ENCODE data around the gene SEC22C. TPM values are rescaled to one million over a fixed set of nuclear protein-coding genes. Genes with fewer than 3 reads are reported as not detected.
"Not testable (repeated sequence)": the region's sequence is repeated elsewhere in the genome, so short reads cannot be mapped to it uniquely, and the experiment has no call there.

Gene SEC22C
- total and polyA plus RNA-seq, 12 donors = 21.1 to 32.9 (median 26.1) TPM

DNA sequence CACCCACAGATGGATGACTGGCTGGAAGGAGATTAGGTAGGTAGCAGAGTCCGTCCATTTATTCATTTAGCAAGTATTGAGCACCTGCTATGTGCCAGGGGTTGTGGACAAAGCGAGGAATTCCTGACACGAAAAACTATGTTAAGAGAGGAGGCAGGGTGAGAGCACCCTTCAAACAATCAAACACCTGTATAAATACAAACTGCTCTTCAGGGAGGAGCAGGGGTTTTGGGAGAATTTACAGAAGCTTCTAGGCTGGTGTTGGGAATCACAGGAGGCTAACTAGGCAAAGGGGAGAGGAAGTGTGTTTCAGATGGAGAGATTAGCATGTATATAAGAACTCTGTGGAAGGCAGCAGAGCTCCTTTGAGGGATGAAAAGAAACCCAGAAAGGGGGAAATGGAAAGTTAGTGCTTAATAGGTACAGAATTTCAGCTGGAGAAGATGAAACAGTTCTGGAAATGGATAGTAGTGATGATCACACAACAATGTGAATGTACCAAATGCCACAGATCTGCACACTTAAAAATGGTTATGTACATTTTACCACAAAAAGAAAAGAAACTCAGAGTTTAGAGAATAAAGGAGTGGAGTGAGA is 805 bp upstream of the SEC22C start:
- Histone ChIP-seq H3K4me1 (peaks cover 0 to 26% (median 21%) of the 10 kb centered on the region in 9 donors), H3K36me3 (peaks cover 0 to 14% (median 0%) of the 10 kb centered on the region in 9 donors), H3K4me3 (peak overlapping the region; percentile 75 to 97 (median 88)), H3K9me3 (no peaks in the 10 kb centered on the region), H3K27ac (peak overlapping the region in 9 of 10 donors; percentile 83 to 95 (median 88)), H3K27me3 (no peaks in the 10 kb centered on the region)
- DNase-seq = no peak
- 1 to 3% methylated on average over 3 of the region's 3 CpGs for WGBS, 2 donors
- no peak for ATAC-seq
- intact Hi-C loops (cut with DNase I) = loop anchor here in 8 of 10 donors (2.0 to 10.0 kb wide), 5 partner anchors 70 to 170 kb away; partner anchors contain the start of gene ZBTB47 (in 2 of the 8)
- TF ChIP-seq CTCF (IDR thresholded peaks at IDR 0.05) = no peak

DNA sequence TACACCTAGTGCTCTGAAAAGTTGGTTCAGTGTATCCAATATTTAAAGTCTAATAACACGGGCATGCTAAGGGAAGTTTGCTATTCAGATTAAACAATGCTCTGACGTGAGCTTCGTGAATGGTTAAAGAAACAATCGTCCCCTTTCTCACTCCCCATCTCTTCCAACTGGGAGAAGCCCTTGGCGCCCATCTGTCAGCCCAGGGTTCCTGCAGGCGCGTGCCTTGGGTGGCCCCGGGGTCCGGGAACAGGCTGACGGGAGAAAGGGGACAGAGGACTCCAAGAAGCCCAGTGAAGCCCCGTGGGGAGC is 413 bp downstream of the SEC22C start:
- Histone ChIP-seq H3K9me3 (no peaks in the 10 kb centered on the region), H3K36me3 (peaks cover 0 to 14% (median 0%) of the 10 kb centered on the region in 9 donors), H3K27me3 (no peaks in the 10 kb centered on the region), H3K27ac (peak overlapping the region; percentile 62 to 95 (median 88)), H3K4me3 (peak overlapping the region; percentile 75 to 97 (median 88)), H3K4me1 (peaks cover 0 to 26% (median 21%) of the 10 kb centered on the region in 9 donors)
- TF ChIP-seq CTCF (IDR thresholded peaks at IDR 0.05) = no peak
- intact Hi-C loops (cut with DNase I) = loop anchor here in 7 of 10 donors (5.0 to 10.0 kb wide), 4 partner anchors 71 to 171 kb away; partner anchors contain the start of gene ZBTB47 (in 2 of the 7)
- no peak for ATAC-seq
- WGBS, 2 donors = 0% methylated on average over 11 of the region's 11 CpGs
- no peak for DNase-seq

DNA sequence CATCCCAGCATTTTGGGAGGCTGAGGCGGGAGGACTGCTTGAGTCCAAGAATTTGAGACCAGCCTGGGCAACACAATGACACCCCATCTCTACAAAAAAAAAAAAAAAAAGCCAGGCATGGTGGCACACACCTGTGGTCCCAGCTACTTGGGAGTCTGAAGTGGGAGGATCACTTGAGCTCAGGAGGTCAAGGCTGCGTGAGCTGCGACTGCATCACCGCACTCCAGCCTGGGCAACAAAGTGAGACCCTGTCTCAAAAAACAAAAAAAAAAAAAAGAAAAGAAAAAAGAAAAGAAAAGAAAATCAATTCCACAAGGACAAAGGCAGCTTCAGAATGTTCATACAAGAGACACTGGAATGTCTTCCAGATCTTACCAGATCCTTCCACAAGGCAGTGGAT is 2.4 kb downstream of the SEC22C start:
- H3K36me3 ChIP-seq = peaks cover 0 to 26% (median 13%) of the 10 kb centered on the region in 9 donors
- H3K27ac ChIP-seq; intact Hi-C loops (cut with DNase I); H3K4me3 ChIP-seq; H3K27me3 ChIP-seq; ATAC-seq; DNase-seq: not testable (repeated sequence)
- WGBS, 2 donors = 99% methylated on average over 4 of the region's 4 CpGs
- H3K9me3 ChIP-seq = peaks cover 0 to 16% (median 10%) of the 10 kb centered on the region in 11 donors
- H3K4me1 ChIP-seq = peaks cover 0 to 26% (median 21%) of the 10 kb centered on the region in 9 donors

DNA sequence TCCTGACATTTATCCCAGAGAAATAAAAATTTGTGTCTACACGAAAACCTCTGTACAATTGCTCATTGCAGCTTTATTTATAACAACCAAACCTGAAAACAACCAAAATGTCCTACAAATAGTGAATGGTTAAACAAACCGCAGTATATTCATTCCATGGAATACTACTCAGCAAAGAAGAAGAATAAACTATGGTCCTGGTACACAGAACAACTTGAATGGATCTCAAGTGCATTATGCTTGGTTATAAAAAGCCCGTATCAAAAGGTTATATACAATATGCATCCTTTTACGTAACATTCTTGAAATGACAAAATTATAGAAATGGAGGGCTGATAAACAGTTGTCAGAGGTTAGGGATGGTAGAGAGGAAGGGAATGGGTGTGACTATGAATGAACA is 3.7 kb downstream of the SEC22C start:
- H3K9me3 ChIP-seq = peaks cover 0 to 26% (median 10%) of the 10 kb centered on the region in 11 donors
- 95 to 98% methylated on average over 4 of the region's 4 CpGs for WGBS, 2 donors
- DNase-seq (no peak), ATAC-seq (no peak)
- TF ChIP-seq CTCF (IDR thresholded peaks at IDR 0.05) = no peak
- no peaks in the 10 kb centered on the region for H3K27me3 ChIP-seq
- H3K4me1 ChIP-seq = peaks cover 0 to 26% (median 21%) of the 10 kb centered on the region in 9 donors
- peaks cover 0 to 39% (median 19%) of the 10 kb centered on the region in 9 donors for H3K36me3 ChIP-seq
- H3K27ac ChIP-seq = no peak overlapping the region
- intact Hi-C loops (cut with DNase I) = no loop called here
- no peak overlapping the region for H3K4me3 ChIP-seq

DNA sequence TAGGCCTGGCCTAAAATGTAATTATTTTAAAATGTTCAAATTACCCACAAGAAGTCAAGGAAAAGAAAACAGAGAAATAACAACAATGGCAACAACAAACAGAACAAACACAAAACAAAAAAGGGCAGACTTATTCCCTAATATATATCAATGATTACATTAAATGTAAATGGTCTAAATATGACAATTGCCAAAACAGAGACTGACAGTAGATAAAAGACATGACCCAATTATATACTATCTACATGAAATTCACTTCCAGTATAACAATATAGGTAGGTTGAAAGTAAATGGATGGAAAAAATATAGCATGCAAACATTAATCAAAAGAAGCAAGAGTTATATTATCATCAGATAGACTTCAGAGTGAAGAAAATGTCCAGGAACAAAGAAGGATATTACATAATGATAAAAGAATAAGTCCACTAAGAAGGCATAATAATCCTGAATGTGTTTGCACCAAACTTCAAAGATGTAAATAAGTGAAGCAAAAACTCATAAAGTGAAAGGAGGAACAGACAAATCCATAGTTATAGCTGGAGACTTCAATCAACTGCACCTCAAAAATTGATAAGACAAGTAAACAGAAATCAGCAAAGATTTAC is 6.5 kb downstream of the SEC22C start:
- Histone ChIP-seq H3K9me3 (peaks cover 0 to 26% (median 10%) of the 10 kb centered on the region in 11 donors), H3K36me3 (peaks cover 0 to 47% (median 19%) of the 10 kb centered on the region in 9 donors), H3K27me3 (no peaks in the 10 kb centered on the region), H3K4me1 (peaks cover 0 to 6% (median 2%) of the 10 kb centered on the region in 9 donors), H3K27ac (no peak overlapping the region), H3K4me3 (no peak overlapping the region)
- DNase-seq = no peak
- TF ChIP-seq CTCF (IDR thresholded peaks at IDR 0.05) = no peak
- intact Hi-C loops (cut with DNase I) = no loop called here
- no peak for ATAC-seq

Data from heart right ventricle (tissue), 16 donors.